HepG2 (cell line): ENCODE data around the gene EOMES. TPM values are rescaled to one million over a fixed set of nuclear protein-coding genes. Genes with fewer than 3 reads are reported as not detected.

Source experiments
- AGO2 ChIP-seq: fragments of 200-400 bp; formaldehyde crosslinking; optimal IDR thresholded peaks from 2 replicates; pipeline ENCODE3; 2017; ENCODE audit warnings: mild to moderate bottlenecking, low read depth, low read length, moderate library complexity
- RBM39 ChIP-seq: fragments of 200-400 bp; formaldehyde crosslinking; IDR thresholded peaks from one replicate; pipeline ENCODE4 v1.6.1; 2018; ENCODE audit warnings: antibody characterized with exemption, mild to moderate bottlenecking, low read depth, low read length; ENCODE audit not compliant: poor library complexity, severe bottlenecking
- SMAD3 ChIP-seq: sonication (generic); formaldehyde crosslinking; IDR thresholded peaks from 2 replicates; pipeline ENCODE4 v1.4.0; 2020; ENCODE audit warnings: missing genetic modification reagents
- SOX5 ChIP-seq: IDR thresholded peaks from 2 replicates; pipeline ENCODE4 v1.6.1; 2016; ENCODE audit warnings: borderline replicate concordance
- SP1 ChIP-seq, 2 experiments: fragments of 450-650 bp in 1 of 2; sonication (generic) in 1 of 2; formaldehyde crosslinking in 1 of 2; IDR thresholded peaks; 2 replicates each; pipeline versions ENCODE4 v1.4.0 to v1.6.1; 2016 to 2020; ENCODE audit warnings: missing genetic modification reagents in 1 of 2
- TSC22D2 ChIP-seq: sonication (generic); formaldehyde crosslinking; IDR thresholded peaks from 2 replicates; pipeline ENCODE4 v1.5.1; 2020; ENCODE audit warnings: missing genetic modification reagents, mild to moderate bottlenecking, borderline replicate concordance
- ZBTB20 ChIP-seq: sonication (generic); formaldehyde crosslinking; IDR thresholded peaks from 2 replicates; pipeline ENCODE4 v1.8.1; 2023; ENCODE audit warnings: missing genetic modification reagents, low read depth, mild to moderate bottlenecking, borderline replicate concordance
- ZBTB38 ChIP-seq: sonication (generic); formaldehyde crosslinking; IDR thresholded peaks from 2 replicates; pipeline ENCODE4 v1.5.1; 2020; ENCODE audit warnings: mild to moderate bottlenecking, missing genetic modification reagents
- ZNF326 ChIP-seq: sonication (generic); formaldehyde crosslinking; IDR thresholded peaks from 2 replicates; pipeline ENCODE4 v1.4.0; 2020; ENCODE audit warnings: missing genetic modification reagents, borderline replicate concordance
- ZNF546 ChIP-seq: sonication (generic); formaldehyde crosslinking; conservative IDR thresholded peaks from 2 replicates; pipeline ENCODE4 v1.8.1; 2023; ENCODE audit warnings: mild to moderate bottlenecking, missing genetic modification reagents
- ZNF558 ChIP-seq: sonication (generic); formaldehyde crosslinking; IDR thresholded peaks from 2 replicates; pipeline ENCODE4 v1.9.0; 2022; ENCODE audit warnings: mild to moderate bottlenecking, missing genetic modification reagents, borderline replicate concordance
- ZNF768 ChIP-seq: sonication (generic); formaldehyde crosslinking; IDR thresholded peaks from 2 replicates; pipeline ENCODE4 v1.4.0; 2020; ENCODE audit warnings: missing genetic modification reagents
- polyA plus RNA-seq, 8 experiments: library from polyadenylated mRNA; depleted of rRNA in 3 of 8; stranded (reverse) in 7 of 8; unstranded in 1 of 8; fragments of >200 nt; fragmentation: Illumina TruSeq in 4 of 8; extraction: Trizol in 4 of 8; gene quantifications; 2 replicates each; pipeline versions ENCODE4 v1.2.1 to v1.2.3, GENCODE V29; 2011 to 2016; ENCODE audit warnings: low read depth in 4 of 8, missing spikeins in 1 of 8, mixed read lengths in 1 of 8; ENCODE audit not compliant: insufficient read depth in 1 of 8
- total RNA-seq, 5 experiments: library from RNA; depleted of rRNA; stranded (reverse); fragments of >200 nt; fragmentation: Illumina TruSeq; extraction: Trizol; gene quantifications; 2 replicates each; pipeline ENCODE4 v1.2.3, GENCODE V29; 2016; ENCODE audit warnings: low read depth in 1 of 5
- TF ChIP-seq, protein P1 (sequence below): IDR thresholded peaks from 2 replicates; pipeline ENCODE4 v1.6.1; 2016; ENCODE audit warnings: low read depth
- TF ChIP-seq, protein P2 (sequence below): sonication (generic); formaldehyde crosslinking; IDR thresholded peaks from 2 replicates; pipeline ENCODE4 v1.9.0; 2021; ENCODE audit warnings: missing genetic modification reagents, borderline replicate concordance
- TF ChIP-seq, protein P3 (sequence below): IDR thresholded peaks from 2 replicates; pipeline ENCODE4 v1.6.1; 2016; ENCODE audit warnings: low read depth, control low read depth
- TF ChIP-seq, protein P4 (sequence below): sonication (generic); formaldehyde crosslinking; IDR thresholded peaks from 2 replicates; pipeline ENCODE4 v1.5.0; 2020; ENCODE audit warnings: mild to moderate bottlenecking, missing genetic modification reagents
- TF ChIP-seq, protein P5 (sequence below): sonication (generic); formaldehyde crosslinking; IDR thresholded peaks from 2 replicates; pipeline ENCODE4 v1.9.0; 2021; ENCODE audit warnings: missing genetic modification reagents, mild to moderate bottlenecking, borderline replicate concordance

EOMES gene
- total and polyA plus RNA-seq, 2 of the 13 experiments (the other 11 are each of a cell fraction or from before 2014, with no cell fraction given) = 0.11 to 0.12 TPM

DNA sequence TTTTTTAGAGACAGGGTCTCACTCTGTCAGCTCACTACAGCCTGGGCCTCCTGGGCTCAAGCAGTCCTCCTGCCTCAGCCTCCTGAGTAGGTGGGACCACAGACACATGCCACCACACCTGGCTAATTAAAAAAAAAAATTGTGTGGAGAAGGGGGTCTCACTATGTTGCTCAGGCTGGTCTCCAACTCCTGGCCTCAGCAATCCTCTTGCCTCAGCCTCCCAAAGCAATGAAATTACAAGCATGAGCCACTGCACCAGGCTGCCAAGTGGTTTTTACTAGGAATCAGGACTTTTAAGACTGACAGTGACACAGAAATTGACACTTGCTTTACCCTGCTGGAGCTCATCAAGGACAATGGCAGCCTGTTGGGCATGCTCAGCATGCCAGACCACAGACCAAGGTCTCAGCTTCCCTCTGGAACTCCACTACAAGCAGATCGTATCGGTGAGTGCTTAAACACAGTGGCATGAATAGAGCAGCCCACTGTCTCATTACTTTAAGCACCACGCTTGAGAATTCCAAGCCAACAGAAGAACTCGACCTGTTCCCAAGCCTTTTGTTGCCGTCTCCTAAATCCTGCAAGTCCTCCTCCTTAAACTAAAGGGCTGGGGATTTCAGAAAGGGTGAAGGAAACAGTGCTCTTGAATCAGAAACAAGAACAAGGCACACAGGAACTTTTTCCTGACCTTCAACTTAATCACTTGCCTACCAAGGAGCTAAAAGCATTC, 41.4 kb downstream of the EOMES start (continued):
- TF ChIP-seq, protein P1, sequence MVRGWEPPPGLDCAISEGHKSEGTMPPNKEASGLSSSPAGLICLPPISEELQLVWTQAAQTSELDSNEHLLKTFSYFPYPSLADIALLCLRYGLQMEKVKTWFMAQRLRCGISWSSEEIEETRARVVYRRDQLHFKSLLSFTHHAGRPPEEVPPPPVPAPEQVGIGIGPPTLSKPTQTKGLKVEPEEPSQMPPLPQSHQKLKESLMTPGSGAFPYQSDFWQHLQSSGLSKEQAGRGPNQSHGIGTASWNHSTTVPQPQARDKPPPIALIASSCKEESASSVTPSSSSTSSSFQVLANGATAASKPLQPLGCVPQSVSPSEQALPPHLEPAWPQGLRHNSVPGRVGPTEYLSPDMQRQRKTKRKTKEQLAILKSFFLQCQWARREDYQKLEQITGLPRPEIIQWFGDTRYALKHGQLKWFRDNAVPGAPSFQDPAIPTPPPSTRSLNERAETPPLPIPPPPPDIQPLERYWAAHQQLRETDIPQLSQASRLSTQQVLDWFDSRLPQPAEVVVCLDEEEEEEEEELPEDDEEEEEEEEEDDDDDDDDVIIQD (CRISPR knock-in tag) = 0 out of 2 replicates have a peak, but pooled peaks have one; percentile 32
- TF ChIP-seq ZNF768 (CRISPR knock-in tag) = no peak
- TF ChIP-seq, protein P2, sequence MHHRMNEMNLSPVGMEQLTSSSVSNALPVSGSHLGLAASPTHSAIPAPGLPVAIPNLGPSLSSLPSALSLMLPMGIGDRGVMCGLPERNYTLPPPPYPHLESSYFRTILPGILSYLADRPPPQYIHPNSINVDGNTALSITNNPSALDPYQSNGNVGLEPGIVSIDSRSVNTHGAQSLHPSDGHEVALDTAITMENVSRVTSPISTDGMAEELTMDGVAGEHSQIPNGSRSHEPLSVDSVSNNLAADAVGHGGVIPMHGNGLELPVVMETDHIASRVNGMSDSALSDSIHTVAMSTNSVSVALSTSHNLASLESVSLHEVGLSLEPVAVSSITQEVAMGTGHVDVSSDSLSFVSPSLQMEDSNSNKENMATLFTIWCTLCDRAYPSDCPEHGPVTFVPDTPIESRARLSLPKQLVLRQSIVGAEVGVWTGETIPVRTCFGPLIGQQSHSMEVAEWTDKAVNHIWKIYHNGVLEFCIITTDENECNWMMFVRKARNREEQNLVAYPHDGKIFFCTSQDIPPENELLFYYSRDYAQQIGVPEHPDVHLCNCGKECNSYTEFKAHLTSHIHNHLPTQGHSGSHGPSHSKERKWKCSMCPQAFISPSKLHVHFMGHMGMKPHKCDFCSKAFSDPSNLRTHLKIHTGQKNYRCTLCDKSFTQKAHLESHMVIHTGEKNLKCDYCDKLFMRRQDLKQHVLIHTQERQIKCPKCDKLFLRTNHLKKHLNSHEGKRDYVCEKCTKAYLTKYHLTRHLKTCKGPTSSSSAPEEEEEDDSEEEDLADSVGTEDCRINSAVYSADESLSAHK (CRISPR knock-in tag) = no peak
- TF ChIP-seq ZBTB38 (CRISPR knock-in tag) = no peak
- TF ChIP-seq SOX5 (CRISPR knock-in tag) = peak; percentile 49; the same call in 1 of the 2 replicates
- TF ChIP-seq, protein P3, sequence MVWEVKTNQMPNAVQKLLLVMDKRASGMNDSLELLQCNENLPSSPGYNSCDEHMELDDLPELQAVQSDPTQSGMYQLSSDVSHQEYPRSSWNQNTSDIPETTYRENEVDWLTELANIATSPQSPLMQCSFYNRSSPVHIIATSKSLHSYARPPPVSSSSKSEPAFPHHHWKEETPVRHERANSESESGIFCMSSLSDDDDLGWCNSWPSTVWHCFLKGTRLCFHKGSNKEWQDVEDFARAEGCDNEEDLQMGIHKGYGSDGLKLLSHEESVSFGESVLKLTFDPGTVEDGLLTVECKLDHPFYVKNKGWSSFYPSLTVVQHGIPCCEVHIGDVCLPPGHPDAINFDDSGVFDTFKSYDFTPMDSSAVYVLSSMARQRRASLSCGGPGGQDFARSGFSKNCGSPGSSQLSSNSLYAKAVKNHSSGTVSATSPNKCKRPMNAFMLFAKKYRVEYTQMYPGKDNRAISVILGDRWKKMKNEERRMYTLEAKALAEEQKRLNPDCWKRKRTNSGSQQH = no peak; the same call in 1 of the 2 replicates
- no peak for TF ChIP-seq SP1 (IDR thresholded peaks at IDR 0.05)
- no peak for TF ChIP-seq SP1 (CRISPR knock-in tag; IDR thresholded peaks at IDR 0.05)
- TF ChIP-seq, protein P4, sequence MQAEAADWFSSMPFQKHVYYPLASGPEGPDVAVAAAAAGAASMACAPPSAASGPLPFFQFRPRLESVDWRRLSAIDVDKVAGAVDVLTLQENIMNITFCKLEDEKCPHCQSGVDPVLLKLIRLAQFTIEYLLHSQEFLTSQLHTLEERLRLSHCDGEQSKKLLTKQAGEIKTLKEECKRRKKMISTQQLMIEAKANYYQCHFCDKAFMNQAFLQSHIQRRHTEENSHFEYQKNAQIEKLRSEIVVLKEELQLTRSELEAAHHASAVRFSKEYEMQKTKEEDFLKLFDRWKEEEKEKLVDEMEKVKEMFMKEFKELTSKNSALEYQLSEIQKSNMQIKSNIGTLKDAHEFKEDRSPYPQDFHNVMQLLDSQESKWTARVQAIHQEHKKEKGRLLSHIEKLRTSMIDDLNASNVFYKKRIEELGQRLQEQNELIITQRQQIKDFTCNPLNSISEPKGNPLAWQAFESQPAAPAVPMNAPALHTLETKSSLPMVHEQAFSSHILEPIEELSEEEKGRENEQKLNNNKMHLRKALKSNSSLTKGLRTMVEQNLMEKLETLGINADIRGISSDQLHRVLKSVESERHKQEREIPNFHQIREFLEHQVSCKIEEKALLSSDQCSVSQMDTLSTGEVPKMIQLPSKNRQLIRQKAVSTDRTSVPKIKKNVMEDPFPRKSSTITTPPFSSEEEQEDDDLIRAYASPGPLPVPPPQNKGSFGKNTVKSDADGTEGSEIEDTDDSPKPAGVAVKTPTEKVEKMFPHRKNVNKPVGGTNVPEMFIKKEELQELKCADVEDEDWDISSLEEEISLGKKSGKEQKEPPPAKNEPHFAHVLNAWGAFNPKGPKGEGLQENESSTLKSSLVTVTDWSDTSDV (CRISPR knock-in tag) = no peak
- TF ChIP-seq ZNF546 = no peak
- TF ChIP-seq ZNF326 (CRISPR knock-in tag) = no peak
- TF ChIP-seq ZNF558 (CRISPR knock-in tag) = no peak
- TF ChIP-seq, protein P5, sequence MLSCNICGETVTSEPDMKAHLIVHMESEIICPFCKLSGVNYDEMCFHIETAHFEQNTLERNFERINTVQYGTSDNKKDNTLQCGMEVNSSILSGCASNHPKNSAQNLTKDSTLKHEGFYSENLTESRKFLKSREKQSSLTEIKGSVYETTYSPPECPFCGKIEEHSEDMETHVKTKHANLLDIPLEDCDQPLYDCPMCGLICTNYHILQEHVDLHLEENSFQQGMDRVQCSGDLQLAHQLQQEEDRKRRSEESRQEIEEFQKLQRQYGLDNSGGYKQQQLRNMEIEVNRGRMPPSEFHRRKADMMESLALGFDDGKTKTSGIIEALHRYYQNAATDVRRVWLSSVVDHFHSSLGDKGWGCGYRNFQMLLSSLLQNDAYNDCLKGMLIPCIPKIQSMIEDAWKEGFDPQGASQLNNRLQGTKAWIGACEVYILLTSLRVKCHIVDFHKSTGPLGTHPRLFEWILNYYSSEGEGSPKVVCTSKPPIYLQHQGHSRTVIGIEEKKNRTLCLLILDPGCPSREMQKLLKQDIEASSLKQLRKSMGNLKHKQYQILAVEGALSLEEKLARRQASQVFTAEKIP (CRISPR knock-in tag) = no peak
- TF ChIP-seq ZBTB20 = no peak
- TF ChIP-seq TSC22D2 (CRISPR knock-in tag) = no peak
- TF ChIP-seq RBM39 = no peak
- TF ChIP-seq AGO2 = no peak
- TF ChIP-seq SMAD3 (CRISPR knock-in tag) = no peak
